EL (cell line): ENCODE data around the gene MUSTN1.
A peak's percentile ranks its signal among the peaks of the same experiment; 100 is the strongest.

Experiments used
- DNase-seq: peaks from one replicate; pipeline ENCODE4 v3.0.0-alpha.2; 2016

The MUSTN1 gene

DNA sequence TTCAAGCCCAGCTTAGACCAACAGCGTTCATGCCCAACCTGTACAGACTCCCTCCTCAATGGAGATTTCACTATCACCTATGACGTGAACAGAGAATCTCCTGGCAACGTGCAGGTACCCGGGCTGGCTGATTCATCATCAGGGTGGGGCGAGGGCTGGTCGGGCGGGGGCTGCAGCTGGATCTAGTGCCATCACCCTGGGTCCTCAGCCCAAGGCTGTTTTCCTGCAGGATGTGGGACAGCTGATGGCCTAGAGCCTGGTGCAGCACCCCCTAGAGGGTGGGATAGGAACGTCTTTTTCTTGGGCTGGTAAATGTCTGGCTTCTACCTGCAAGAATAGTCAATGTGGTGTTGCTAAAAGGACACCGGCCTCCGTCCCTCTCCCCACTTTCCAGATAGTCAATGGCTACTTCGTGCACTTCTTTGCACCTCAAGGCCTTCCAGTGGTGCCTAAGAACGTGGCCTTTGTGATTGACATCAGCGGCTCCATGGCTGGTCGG is 35.8 kb downstream of the MUSTN1 start:
- peak; percentile 21 for DNase-seq

DNA sequence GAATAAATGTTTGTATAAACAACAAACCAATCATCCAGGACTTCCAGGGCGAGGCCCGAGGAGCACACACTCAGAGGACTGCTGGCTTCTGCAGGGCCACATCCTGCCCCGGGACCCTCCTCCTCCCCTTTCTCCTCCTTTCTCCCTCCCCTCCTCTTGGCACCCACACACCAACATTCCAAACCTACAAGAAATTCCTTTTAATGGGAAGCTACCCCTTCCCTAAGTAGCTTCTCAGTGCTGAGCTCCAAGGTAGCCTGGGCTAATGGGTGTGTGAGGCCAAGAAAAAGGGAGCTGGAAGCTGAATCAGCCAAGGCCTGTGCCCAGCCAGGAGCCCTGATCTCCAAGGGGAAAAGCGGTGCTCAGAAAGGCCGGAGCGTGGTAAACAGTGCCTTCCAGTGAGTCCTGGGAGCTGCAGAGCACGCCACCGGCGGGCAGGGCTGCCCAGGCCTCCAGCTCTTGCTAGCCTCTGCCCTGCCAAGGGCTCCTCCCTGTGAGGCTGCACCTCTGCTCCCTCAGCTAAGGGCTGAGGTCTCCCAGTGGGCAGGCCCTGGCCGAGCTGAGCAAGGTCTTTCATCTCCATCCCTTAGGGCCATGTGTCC is 36.3 kb downstream of the MUSTN1 start:
- DNase-seq = peak; percentile 12

DNA sequence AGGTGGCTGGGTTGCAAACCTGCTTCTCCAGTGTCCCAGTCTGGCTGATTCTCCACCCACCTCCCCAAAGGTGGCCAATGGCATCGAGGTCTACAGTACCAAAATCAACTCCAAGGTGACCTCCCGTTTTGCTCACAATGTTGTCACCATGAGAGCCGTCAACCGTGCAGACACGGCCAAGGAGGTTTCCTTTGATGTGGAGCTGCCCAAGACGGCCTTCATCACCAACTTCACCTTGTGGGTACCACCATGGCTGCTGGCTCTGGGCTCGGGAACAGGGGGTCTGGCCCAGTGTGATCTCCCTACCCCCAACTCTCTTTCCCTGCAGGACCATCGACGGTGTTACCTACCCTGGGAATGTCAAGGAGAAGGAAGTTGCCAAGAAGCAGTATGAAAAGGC is 38.4 kb downstream of the MUSTN1 start:
- DNase-seq = no peak

DNA sequence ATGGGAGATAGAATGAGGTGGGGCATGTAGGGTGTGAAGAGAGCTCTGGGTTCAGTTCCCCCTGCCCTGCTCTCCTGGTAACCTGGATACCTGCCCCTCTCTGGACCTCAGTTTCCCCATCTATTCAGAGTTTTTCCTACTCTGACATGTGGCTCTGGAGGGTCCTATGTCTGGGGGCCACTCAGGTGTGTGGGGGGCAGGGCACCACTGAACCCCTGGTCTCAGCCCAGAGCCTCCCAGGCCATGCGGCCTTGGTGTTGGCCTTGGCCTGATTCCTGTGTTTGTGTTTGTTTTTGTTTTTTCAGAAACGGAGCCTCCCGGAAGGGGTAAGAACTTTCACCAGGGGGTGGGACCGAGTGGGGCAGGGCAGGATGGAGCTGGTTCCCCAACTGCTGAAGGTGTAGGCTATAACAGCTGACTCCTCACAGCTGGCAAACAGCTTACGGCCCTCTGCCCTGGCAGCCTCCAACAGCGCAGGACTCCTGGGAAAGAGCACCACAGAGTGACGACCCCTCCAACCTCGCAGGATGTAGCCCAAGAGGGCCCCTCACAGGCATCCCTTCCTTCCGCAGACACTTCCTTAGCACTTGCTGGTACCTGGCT is 39.4 kb downstream of the MUSTN1 start:
- DNase-seq = no peak

DNA sequence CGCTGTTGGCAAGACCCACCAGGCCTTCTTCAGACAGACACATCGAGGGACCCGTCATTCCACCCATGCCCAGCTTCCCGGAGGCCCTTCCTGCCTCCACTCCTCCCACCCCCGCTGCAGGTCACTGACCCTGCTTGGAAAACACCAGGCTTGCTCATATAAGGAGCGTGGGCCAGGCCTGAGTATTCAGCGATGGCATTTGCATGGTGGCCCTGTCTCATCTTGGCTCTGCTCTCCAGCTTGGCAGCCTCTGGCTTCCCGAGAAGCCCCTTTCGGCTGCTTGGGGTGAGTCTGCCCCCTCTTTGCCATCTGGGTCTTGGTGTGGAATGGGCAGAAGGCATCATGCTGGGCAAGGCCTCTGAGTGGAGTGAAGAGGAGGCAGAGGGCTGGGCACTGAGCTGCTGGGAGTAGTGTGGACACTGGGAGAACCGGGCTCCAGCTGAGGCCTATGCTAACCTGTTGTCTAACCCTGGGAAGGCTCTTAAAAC is 40.2 kb downstream of the MUSTN1 start, which contains the start of gene ITIH3:
TSS of gene ITIH3 (plus strand) at position 185 of the 488 bp plus-strand sequence. CDS start at position 193, 8 bp downstream.
- no peak for DNase-seq

DNA sequence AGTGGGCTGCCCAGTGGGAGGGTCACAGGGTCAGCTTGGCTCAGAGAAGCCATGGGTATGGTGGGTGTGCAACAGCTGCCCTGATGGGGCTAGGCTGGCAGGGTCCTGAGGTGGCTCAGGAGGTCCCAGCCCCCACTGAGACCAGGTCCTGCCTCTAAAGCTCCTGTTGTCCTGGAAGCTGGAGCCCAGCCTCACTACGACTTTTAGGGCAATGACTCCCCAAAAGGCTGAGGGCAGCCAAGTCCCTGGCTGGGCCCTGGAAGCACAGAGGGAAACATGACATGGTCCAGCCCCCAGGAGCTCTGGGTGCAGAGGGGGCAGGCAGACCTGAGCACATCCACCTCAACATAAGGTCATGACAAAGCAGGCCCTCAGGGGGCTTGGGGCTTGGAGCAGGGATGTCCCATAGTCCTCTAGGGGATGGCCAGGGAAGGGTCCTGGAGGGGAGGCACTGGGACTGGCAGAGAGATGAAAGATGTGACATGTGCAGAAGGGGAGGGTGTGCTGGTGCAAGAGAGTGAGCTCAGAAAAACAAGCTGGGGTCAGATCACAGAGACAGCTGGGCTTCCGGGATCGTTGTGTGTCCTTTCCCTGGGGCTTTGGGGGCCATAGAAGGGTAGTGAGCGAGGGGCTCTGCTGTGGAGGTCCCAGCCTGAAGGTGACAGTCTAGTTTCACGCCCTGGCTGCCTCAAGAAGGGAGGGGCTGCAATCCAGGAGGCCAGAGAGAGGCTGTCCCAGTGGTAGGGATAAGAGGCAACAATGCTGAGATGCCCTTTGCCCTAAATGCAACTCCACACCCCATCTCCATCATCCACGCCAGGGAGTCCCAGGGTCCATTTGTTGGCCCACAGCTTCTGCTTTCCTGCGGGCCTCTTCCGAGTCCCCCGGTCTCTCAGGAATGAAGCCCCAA is 40.9 kb downstream of the MUSTN1 start:
- no peak for DNase-seq

DNA sequence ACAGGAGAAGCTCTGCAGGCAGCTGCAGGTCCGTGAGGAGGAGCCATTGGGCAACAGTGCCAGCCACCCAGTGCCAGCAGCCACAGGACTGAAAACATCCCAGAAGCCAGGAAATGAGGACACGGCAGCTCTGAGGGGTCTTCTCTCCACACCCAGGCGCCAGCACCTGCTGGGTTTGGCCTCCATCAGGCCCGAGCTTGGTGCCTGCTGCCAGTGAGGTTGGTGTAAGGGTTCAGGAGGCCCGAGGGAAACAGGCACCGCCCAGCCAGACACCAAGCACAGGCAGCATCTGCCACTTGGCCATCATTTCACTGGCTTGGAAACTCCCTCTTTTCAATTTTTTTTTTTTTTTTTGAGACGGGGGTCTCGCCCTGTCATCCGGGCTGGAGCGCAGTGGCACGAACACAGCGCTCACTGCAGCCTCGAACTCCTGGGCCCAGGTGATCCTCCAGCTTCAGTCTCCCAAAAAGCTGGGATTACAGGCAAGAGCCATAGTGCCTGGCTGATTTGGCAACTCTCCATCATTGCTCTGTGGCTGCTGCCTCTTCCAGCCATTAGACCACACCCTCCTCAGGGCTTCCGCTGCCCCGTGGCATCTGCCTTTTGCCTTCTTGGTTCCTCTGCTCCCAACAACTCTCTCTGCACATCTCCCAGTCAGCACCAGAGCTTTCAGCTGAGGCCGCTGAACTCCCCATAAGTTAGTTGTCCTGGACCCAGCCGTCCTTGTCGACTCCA is 41.7 kb downstream of the MUSTN1 start:
- DNase-seq = peak; percentile 21

DNA sequence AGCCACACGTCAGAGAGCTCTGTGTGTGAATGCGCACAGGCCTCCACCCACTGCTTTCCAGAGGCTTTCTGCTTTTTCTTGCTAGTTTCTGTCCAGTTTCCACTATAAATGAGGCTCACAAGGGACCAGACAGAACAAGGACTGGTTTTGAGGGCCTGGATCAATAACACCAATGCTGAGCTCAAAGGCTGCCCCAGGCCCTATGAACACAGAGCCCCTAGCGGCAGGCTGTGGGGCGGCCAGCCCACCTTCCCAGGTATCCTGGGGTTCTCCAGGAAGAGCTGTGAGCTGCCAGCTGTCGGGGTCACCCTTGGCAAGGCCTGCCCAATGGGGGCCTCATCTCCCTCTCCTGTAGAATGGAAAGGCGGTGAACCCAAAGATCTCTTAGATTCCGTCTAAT is 42.4 kb downstream of the MUSTN1 start:
- no peak for DNase-seq

DNA sequence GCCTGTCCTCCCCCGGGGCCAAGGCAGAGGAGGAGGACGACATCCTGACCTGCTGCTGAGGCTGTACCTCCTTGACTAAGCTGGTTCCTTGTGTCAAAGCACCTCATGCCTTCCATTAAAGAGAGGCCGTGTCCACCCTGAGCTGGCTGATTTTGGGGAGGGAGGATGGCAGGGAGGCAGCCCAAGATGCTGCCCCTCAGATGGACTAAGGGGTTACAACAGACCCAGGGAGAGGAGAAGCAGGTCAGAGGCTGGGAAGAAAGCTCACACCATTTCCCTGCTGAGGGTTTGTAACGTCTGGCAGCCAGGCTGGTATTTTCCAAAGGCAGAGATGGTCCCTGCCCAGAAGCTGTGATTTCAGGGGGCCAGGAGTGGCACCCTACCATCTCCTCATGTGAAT is 42.9 kb downstream of the MUSTN1 start:
- DNase-seq = no peak

DNA sequence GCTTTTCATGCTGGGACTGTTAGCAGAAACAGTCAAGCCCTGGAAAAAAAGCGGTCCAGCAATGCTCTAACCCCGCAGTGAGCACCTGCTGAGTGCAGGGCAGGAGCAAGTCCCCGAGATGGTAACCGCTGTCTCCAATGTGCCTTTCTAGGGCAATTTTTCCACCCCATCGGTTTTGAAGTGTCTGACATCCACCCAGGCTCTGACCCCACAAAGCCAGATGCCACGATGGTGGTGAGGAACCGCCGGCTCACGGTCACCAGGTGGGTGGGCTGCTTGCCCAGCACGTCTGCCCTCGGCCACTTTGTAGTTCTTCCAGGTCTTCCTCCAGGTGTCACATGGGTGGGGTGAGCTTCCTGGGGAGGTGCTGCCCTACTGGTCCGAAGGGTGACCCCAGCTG is 43.5 kb downstream of the MUSTN1 start:
- no peak for DNase-seq

DNA sequence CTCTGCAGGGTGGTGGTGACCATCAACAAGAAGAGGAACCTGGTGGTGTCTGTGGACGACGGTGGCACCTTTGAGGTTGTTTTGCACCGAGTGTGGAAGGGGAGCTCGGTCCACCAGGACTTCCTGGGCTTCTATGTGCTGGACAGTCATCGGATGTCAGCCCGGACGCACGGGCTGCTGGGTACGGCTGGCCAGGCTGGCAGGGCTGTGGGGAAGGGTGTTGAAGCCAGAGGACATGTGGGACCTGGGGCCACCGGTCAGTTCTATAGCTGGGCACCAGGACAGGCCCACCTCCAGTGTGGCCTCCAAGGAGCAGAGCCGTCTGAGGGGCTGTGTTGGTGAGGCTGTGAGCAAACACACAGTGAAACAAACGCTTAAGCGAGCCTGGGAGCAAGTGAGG is 44.1 kb downstream of the MUSTN1 start:
- DNase-seq = no peak

DNA sequence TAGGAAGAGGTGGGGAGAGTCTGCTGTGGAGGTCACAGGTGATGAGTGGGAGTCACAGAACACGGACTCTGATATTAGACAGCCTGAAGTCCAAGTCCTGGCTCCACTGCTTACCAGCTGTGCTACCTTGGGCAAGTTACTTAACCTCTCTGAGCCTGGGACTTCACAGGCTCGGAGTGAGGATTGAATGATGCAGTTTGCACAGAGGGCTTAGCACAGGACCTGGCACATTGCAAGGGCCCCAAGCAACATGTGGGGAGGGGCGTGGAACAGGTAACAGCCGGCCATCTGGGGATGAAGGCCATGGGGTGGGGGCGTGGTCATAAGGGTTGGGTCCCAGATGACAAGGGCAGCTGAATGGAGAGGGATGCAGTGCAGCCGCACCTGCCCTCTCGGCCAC is 44.5 kb downstream of the MUSTN1 start:
- no peak for DNase-seq

DNA sequence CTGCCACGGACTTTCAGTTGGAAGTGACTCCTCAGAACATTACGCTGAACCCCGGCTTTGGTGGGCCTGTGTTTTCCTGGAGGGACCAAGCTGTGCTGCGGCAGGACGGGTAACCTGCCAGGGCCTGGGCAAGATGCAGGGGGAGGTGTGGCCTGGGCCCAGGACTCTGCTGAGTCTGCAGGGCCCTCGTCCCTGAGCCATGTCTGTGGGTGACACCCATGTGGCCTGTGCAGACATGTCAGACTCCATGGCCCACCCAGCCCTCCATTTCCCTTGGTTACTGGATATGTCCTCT is 45.1 kb downstream of the MUSTN1 start:
- no peak for DNase-seq

DNA sequence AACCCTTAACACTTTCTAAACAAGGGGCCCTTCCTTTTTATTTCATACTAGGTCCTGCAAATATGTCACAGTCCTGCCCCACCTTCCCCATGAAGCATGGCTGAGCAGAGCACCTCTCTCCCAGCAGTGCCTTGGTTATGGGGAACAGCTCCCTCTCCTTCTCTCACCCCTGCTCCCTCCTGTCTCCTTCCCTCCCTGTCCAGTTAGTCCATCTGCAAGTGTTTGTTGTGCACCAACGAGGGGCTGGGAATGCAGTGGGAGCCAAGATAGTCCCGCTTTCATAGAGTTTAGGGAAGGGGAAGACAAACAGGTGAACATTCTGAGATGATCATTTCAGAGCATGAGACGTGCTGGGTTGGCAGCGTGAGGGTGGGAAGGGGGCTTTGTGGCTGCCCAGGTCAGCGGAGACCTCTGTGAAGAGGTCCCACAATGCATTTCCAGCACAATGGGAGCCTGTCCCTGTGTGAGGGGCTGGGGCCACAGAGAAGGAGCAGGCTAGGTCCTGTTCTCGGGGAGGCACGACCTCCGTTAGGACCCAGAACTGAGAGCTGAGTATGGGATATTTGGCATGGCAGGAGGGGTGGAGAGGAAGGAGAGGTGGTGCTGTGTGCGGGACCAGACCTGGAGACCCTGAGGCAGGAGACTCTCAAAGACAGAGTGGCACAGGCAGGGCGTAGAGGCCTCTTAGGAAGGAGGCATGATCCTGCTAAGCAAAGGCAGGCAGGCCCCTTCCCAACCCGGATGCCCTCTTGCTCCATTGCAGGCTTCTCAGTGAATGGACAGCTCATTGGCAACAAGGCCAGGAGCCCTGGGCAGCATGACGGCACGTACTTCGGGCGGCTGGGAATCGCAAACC is 45.7 kb downstream of the MUSTN1 start:
- no peak for DNase-seq

DNA sequence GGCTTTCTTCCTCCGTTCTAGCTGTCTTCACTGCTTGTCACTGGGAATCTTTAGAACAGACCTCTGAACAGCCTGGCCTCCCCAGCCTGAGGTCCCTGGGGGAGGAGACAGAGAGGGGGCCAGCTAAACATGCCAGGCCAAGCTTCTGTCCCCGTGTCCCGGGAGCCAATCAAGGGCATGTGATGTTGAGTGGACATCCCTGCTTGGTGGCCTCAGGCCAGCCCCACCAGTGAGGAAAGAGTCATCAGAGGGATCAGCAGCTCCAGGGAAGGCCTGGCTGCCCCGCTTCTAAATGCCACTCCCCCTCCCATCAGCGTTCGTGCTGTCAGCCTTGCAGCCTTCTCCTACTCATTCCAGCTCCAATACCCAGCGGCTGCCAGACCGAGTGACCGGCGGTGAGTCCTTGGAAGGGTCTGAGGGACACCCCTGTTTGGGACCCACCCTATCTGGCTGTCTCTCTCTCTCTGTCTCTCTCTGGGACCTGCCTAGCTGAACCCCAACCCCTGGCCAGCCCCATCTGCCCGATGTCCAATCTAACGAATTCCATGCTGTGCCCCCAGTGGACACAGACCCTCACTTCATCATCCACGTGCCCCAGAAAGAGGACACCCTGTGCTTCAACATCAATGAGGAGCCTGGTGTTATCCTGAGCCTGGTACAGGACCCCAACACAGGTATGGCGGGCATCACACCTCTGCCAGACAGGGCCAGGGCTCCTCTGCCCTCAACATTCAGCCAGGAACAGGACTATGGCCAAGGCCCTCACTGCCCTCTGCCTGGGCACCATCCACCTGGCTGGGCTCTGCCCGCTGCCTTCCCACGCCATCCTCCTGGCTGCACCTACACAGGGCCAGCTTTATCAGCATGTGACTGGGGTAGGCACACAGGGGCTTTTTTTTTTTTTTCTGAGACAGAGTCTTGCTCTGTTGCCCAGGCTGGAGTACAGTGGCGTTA is 46.9 kb downstream of the MUSTN1 start:
- DNase-seq = no peak

DNA sequence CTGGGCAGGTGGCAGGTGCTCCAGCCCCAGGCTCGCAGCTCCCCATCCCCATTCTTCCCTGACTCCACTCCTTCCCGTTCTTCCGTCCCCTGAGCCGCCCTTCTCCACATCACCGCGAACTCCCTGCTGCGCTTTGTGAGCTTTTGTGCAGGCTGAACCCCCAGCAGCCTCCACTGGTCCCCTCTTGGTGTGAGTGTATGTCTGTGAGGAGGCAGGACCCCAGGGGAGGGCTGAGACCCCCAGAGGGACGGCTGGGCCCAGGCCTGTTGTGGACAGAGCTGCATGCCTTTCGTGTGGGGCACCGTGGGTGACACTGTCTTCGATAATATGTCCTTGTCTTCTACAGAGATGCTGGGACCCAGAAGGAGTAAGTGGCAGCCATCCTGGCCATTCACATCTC is 47.6 kb downstream of the MUSTN1 start:
- no peak for DNase-seq

DNA sequence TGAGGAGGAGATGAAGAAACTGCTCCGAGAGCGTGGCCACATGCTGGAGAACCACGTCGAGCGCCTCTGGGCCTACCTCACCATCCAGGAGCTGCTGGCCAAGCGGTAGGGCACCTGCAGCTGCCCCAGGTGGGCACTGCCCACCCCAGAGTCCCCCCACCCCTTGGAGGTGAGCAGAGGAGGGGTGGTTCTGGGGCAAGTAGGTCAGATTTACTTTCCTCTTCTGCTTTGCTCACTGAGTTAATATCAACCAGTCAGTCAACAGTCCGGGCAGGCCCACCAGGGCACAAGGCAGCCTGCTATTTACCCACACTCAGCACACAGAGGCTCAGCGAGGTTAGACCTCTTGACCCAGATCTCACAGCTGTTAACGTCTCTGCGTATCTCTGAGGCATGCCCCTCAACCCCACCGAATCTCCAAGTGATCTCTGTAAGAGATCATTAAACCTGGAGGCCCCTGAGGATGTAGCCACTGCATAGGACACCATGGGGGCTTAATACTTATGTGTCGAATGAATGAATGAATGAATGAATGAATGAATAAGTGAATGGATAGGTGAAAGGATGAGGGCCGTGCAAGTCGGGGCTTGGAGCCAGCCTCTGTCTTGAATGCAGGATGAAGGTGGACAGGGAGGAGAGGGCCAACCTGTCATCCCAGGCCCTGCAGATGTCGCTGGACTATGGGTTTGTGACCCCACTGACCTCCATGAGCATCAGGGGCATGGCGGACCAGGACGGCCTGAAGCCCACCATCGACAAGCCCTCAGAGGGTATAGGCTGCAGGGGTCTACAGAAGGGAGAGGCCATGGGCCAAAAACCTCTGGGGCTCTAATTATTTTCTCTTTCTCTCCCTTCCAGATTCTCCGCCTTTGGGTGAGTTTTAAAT is 48.2 kb downstream of the MUSTN1 start:
- no peak for DNase-seq

DNA sequence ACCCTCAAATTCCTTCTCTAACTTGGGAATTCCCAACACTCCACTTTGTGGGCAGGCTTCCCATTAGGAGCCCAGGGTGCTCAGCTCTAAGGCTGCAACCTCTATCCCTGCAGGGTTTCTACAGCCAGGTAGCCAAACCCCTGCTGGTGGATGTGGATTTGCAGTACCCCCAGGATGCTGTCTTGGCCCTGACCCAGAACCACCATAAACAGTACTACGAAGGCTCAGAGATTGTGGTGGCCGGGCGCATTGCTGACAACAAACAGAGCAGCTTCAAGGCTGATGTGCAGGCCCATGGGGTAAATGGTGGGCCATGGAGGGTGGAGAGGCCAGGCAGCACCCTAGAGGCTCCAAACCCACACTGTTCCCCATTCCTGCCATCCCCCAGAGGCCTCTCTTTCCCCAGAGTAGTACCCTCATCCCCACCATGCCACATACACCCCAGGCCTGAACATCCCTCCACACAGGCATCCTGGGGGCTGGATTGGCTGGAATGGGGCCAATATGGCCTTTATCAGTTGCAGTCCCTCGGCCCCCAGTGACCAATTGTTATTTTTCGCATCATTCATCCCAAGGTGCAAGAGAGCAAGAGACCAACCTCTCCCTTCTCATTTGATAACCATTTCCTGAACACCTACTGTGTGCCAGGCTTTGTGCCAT is 49.8 kb downstream of the MUSTN1 start:
- no peak for DNase-seq

DNA sequence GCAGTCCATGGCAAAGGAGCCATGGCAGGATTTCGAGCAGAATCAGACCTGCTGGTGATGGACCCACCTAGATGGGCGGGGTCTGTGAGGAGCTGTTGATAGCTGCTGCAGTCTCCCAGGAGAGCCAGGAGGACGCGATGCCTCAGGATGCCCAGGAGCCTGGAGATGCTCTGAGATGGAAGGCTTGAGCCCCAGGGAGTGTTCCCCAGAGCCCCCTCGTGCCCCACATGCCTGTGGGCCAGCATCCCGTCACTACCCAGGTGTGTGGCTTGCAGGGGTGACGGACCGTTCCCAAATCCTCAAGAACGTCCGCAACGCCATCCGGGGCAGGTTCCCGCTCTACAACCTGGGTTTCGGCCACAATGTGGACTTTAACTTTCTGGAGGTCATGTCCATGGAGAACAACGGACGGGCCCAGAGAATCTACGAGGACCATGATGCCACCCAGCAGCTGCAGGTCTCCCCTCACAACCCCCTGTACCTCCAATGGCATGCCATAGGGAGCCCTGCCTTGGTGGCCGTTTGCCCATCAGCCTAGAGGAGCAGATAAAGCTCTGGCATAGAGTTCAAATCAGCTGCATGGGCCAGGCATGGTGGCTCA is 50.7 kb downstream of the MUSTN1 start:
- no peak for DNase-seq
